ENCODE data around the gene MYO18B.

MYO18B gene

DNA sequence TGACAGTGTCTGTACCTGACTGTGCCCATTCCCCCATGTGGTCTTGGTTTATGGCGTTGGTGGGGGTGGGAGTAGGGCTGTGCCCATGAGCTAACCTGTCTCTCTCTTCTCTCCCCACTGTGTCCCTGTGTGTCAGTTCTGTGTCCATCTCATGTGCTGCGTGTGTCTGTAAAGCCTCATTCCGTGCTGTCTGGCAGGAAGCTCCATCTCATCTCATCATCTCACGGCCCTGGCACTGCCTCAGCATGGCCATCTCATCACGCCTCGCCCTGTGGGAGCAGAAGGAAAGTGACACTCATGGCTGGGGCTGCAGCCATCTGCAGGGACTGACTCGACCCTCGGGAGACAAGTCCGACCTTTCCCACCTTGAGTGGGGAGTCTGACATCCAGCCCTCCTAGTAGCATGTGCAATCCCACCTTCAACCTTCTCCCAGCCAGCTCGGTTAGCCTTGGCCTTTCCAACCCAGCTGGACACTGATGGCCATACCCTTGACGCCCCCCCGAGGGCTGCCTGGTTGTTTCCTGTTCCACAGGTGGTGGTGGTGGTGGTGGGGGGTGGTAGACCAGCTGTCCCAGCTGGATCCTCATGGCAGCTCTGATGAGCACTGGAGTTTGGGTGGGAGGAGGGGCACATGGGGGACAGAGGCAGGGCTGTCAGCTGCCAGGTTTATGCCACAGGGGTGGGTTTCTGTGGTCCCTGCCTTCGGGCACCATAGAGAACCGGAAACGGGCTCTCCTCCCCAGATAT is 19.0 kb downstream of the MYO18B start:
- H3K9me3 ChIP-seq (ENCODE audit: insufficient read depth, low read length) = peaks cover 4% of the 10 kb centered on the region; the same call in 1 of the 2 replicates
- TF ChIP-seq CTCF (IDR thresholded peaks at IDR 0.05; ENCODE audit: insufficient read depth, low read length, poor library complexity, severe bottlenecking) (no peak), EZH2phosphoT487 (conservative IDR thresholded peaks at IDR 0.05; ENCODE audit: low read length) (no peak)
- H3F3A ChIP-seq (ENCODE audit: insufficient read depth) = no peaks in the 10 kb centered on the region
- no peaks in the 10 kb centered on the region for H4K20me1 ChIP-seq (ENCODE audit: low read depth, low read length)
- H3K4me3 ChIP-seq (ENCODE audit: insufficient read depth, low read length, poor library complexity, severe bottlenecking) = no peak overlapping the region
- no peak overlapping the region for H3K4me2 ChIP-seq (ENCODE audit: low read depth, low read length, poor library complexity, severe bottlenecking)
- H3K79me2 ChIP-seq (ENCODE audit: insufficient read depth, low read length) = no peaks in the 10 kb centered on the region
- no peak overlapping the region for H3K27ac ChIP-seq (ENCODE audit: low read depth, low read length)
- H3K27me3 ChIP-seq (ENCODE audit: low read length) = no peaks in the 10 kb centered on the region
- no peaks in the 10 kb centered on the region for H3K9me2 ChIP-seq (replicated peaks; ENCODE audit: insufficient read depth, low read length)
- no peak overlapping the region for H3K9ac ChIP-seq (ENCODE audit: low read length)
- H2AFZ ChIP-seq (ENCODE audit: low read depth, low read length, severe bottlenecking) = no peak overlapping the region
- no peaks in the 10 kb centered on the region for H3K36me3 ChIP-seq (ENCODE audit: low read length)

DNA sequence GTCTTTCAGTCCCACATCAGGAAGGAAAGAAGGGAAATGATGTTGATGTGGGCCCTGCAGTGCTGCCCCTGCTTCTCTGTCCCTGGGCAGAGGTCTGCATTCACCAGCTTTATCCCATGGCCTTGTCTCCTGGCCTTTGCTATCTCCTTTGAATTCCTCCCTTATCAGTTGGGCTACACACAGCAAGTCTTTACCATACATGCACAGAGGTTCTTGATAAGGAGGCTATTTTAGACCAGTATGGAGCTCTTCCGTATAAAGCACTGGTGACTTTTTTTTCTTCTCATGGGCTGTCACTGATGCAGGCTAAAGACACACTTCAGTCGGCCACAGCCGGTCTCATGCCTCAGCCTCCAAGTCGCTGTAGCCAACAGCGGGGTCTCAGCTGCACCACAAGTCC is 20.2 kb downstream of the MYO18B start:
- Histone ChIP-seq H3K9ac (ENCODE audit: low read length) (no peak overlapping the region), H3K4me2 (ENCODE audit: low read depth, low read length, poor library complexity, severe bottlenecking) (no peak overlapping the region), H3K27me3 (ENCODE audit: low read length) (no peaks in the 10 kb centered on the region), H3K36me3 (ENCODE audit: low read length) (no peaks in the 10 kb centered on the region), H3K9me2 (replicated peaks; ENCODE audit: insufficient read depth, low read length) (no peaks in the 10 kb centered on the region), H2AFZ (ENCODE audit: low read depth, low read length, severe bottlenecking) (no peak overlapping the region), H3K27ac (ENCODE audit: low read depth, low read length) (no peak overlapping the region), H4K20me1 (ENCODE audit: low read depth, low read length) (no peaks in the 10 kb centered on the region), H3K4me3 (ENCODE audit: insufficient read depth, low read length, poor library complexity, severe bottlenecking) (no peak overlapping the region), H3K79me2 (ENCODE audit: insufficient read depth, low read length) (no peaks in the 10 kb centered on the region), H3K9me3 (ENCODE audit: insufficient read depth, low read length) (peaks cover 15% of the 10 kb centered on the region; the same call in 1 of the 2 replicates), H3F3A (ENCODE audit: insufficient read depth) (no peaks in the 10 kb centered on the region)
- TF ChIP-seq EZH2phosphoT487 (conservative IDR thresholded peaks at IDR 0.05; ENCODE audit: low read length) = no peak
- TF ChIP-seq CTCF (IDR thresholded peaks at IDR 0.05; ENCODE audit: insufficient read depth, low read length, poor library complexity, severe bottlenecking) = no peak

DNA sequence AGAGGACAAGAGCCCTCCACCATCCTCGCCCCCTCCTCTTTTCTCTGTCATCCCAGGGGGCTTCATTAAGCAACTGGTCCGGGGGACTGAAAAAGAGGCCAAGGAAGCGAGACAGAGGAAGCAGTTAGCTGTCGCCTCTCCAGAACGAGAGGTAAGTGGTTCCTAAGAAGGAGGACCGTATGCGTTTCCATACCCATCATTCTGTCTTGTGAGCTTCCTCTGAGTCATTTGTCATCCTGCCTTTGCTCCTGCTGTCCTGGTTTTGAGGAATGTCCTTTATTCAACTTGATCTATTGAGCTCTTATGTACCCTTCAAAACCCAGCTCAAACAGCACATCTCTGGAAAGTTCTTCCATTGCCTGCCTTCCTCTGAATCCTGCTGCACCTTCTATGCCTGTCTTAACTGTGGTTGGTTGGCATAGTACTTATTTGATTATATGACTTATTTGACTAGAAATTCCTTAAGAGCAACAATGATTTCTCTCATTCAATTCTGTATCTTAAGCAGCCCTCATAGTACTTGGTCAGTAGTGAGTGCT is 21.3 kb downstream of the MYO18B start:
- no peak for TF ChIP-seq EZH2phosphoT487 (conservative IDR thresholded peaks at IDR 0.05; ENCODE audit: low read length)
- TF ChIP-seq CTCF (IDR thresholded peaks at IDR 0.05; ENCODE audit: insufficient read depth, low read length, poor library complexity, severe bottlenecking) = no peak
- no peak overlapping the region for H2AFZ ChIP-seq (ENCODE audit: low read depth, low read length, severe bottlenecking)
- H3K79me2 ChIP-seq (ENCODE audit: insufficient read depth, low read length) = no peaks in the 10 kb centered on the region

More for the DNA sequence above, 21.3 kb downstream of the MYO18B start:
- no peak overlapping the region for H3K27ac ChIP-seq (ENCODE audit: low read depth, low read length)
- no peaks in the 10 kb centered on the region for H4K20me1 ChIP-seq (ENCODE audit: low read depth, low read length)
- H3K4me2 ChIP-seq (ENCODE audit: low read depth, low read length, poor library complexity, severe bottlenecking) = no peak overlapping the region
- no peaks in the 10 kb centered on the region for H3F3A ChIP-seq (ENCODE audit: insufficient read depth)
- H3K9me3 ChIP-seq (ENCODE audit: insufficient read depth, low read length) = peaks cover 18% of the 10 kb centered on the region; the same call in 1 of the 2 replicates
- no peaks in the 10 kb centered on the region for H3K9me2 ChIP-seq (replicated peaks; ENCODE audit: insufficient read depth, low read length)
- no peak overlapping the region for H3K4me3 ChIP-seq (ENCODE audit: insufficient read depth, low read length, poor library complexity, severe bottlenecking)
- no peaks in the 10 kb centered on the region for H3K27me3 ChIP-seq (ENCODE audit: low read length)
- H3K9ac ChIP-seq (ENCODE audit: low read length) = no peak overlapping the region
- H3K36me3 ChIP-seq (ENCODE audit: low read length) = no peaks in the 10 kb centered on the region

Data from SU-DHL-6 (cell line).